ENCODE measurements around the gene TXLNA.
"Not testable (repeated sequence)": the region's sequence is repeated elsewhere in the genome, so short reads cannot be mapped to it uniquely, and the experiment has no call there.

TXLNA gene

GRCh38 chr1:32143302-32143695, 36.2 kb upstream of the TXLNA start:
- H2AK5ac ChIP-seq (ENCODE audit: low read length); H3K27me3 ChIP-seq (ENCODE audit: insufficient read depth, low read length, poor library complexity); H2BK120ac ChIP-seq (ENCODE audit: low read depth, low read length); H3K4me2 ChIP-seq (ENCODE audit: low read length); H4K5ac ChIP-seq (ENCODE audit: low read length); H4K8ac ChIP-seq (ENCODE audit: low read depth, low read length); H3K56ac ChIP-seq (ENCODE audit: low read length); H3K27ac ChIP-seq (ENCODE audit: low read depth, low read length); H3K9ac ChIP-seq (ENCODE audit: low read length); H3K79me1 ChIP-seq (ENCODE audit: low read length); H3K23ac ChIP-seq (ENCODE audit: low read length); H3K4me3 ChIP-seq (ENCODE audit: low read length); H2BK15ac ChIP-seq (replicated peaks; ENCODE audit: low read depth); H3K4ac ChIP-seq (ENCODE audit: low read depth, low read length); H3K36me3 ChIP-seq (ENCODE audit: control insufficient read depth, insufficient read depth, low read length); H3K4me1 ChIP-seq (ENCODE audit: control insufficient read depth, low read depth, low read length); H3K18ac ChIP-seq (ENCODE audit: low read length); DNase-seq; H2BK5ac ChIP-seq (ENCODE audit: low read length): not testable (repeated sequence)
- peaks cover 20% of the 10 kb centered on the region for H3K79me2 ChIP-seq (ENCODE audit: control insufficient read depth, insufficient read depth, low read length)
- WGBS (ENCODE audit: extremely low coverage, insufficient coverage, low lambda C conversion rate) = no CpG with 5 or more reads among the region's 4 CpGs

GRCh38 chr1:32144033-32144432, 35.4 kb upstream of the TXLNA start:
- Histone ChIP-seq H3K18ac (ENCODE audit: low read length) (no peak overlapping the region), H2BK5ac (ENCODE audit: low read length) (no peak overlapping the region), H3K79me1 (ENCODE audit: low read length) (peaks cover 11% of the 10 kb centered on the region), H3K9ac (ENCODE audit: low read length) (no peak overlapping the region), H3K4me2 (ENCODE audit: low read length) (no peak overlapping the region), H2BK120ac (ENCODE audit: low read depth, low read length) (no peak overlapping the region), H3K56ac (ENCODE audit: low read length) (no peak overlapping the region), H2BK15ac (replicated peaks; ENCODE audit: low read depth) (no peak overlapping the region), H3K4ac (ENCODE audit: low read depth, low read length) (no peak overlapping the region), H4K8ac (ENCODE audit: low read depth, low read length) (no peak overlapping the region), H3K4me3 (ENCODE audit: low read length) (no peak overlapping the region), H3K27me3 (ENCODE audit: insufficient read depth, low read length, poor library complexity) (no peaks in the 10 kb centered on the region), H3K79me2 (ENCODE audit: control insufficient read depth, insufficient read depth, low read length) (peaks cover 20% of the 10 kb centered on the region), H2AK5ac (ENCODE audit: low read length) (no peak overlapping the region), H3K23ac (ENCODE audit: low read length) (no peak overlapping the region), H3K27ac (ENCODE audit: low read depth, low read length) (no peak overlapping the region), H3K4me1 (ENCODE audit: control insufficient read depth, low read depth, low read length) (no peaks in the 10 kb centered on the region), H4K5ac (ENCODE audit: low read length) (no peak overlapping the region), H3K36me3 (ENCODE audit: control insufficient read depth, insufficient read depth, low read length) (no peaks in the 10 kb centered on the region)
- no CpG with 5 or more reads among the region's 3 CpGs for WGBS (ENCODE audit: extremely low coverage, insufficient coverage, low lambda C conversion rate)
- DNase-seq = no peak

- not testable (repeated sequence) for H3K18ac ChIP-seq (ENCODE audit: low read length); H4K8ac ChIP-seq (ENCODE audit: low read depth, low read length); H3K4ac ChIP-seq (ENCODE audit: low read depth, low read length); H3K56ac ChIP-seq (ENCODE audit: low read length); H3K4me2 ChIP-seq (ENCODE audit: low read length); H3K4me3 ChIP-seq (ENCODE audit: low read length); H3K27ac ChIP-seq (ENCODE audit: low read depth, low read length); H2BK5ac ChIP-seq (ENCODE audit: low read length); H3K36me3 ChIP-seq (ENCODE audit: control insufficient read depth, insufficient read depth, low read length); H2BK15ac ChIP-seq (replicated peaks; ENCODE audit: low read depth); H2BK120ac ChIP-seq (ENCODE audit: low read depth, low read length); H3K4me1 ChIP-seq (ENCODE audit: control insufficient read depth, low read depth, low read length); DNase-seq; H3K9ac ChIP-seq (ENCODE audit: low read length); H3K27me3 ChIP-seq (ENCODE audit: insufficient read depth, low read length, poor library complexity); H4K5ac ChIP-seq (ENCODE audit: low read length); H3K79me1 ChIP-seq (ENCODE audit: low read length); H3K23ac ChIP-seq (ENCODE audit: low read length); H2AK5ac ChIP-seq (ENCODE audit: low read length)
- no CpG with 5 or more reads among the region's 5 CpGs for WGBS (ENCODE audit: extremely low coverage, insufficient coverage, low lambda C conversion rate)
- peaks cover 14% of the 10 kb centered on the region for H3K79me2 ChIP-seq (ENCODE audit: control insufficient read depth, insufficient read depth, low read length)
Measured at GRCh38 chr1:32147799-32148198, 31.7 kb upstream of the TXLNA start.

GRCh38 chr1:32150847-32151246, 28.6 kb upstream of the TXLNA start:
- no peak for DNase-seq
- H3K27me3 ChIP-seq (ENCODE audit: insufficient read depth, low read length, poor library complexity) = no peaks in the 10 kb centered on the region
- H3K9ac ChIP-seq (ENCODE audit: low read length) = no peak overlapping the region
- H3K79me1 ChIP-seq (ENCODE audit: low read length) = peaks cover 5% of the 10 kb centered on the region
- H4K5ac ChIP-seq (ENCODE audit: low read length) = no peak overlapping the region
- no peak overlapping the region for H3K27ac ChIP-seq (ENCODE audit: low read depth, low read length)
- whole genome bisulfite sequencing (ENCODE audit: extremely low coverage, insufficient coverage, low lambda C conversion rate) = no CpG with 5 or more reads among the region's 9 CpGs
- no peak overlapping the region for H3K56ac ChIP-seq (ENCODE audit: low read length)
- no peak overlapping the region for H3K4me2 ChIP-seq (ENCODE audit: low read length)
- no peaks in the 10 kb centered on the region for H3K36me3 ChIP-seq (ENCODE audit: control insufficient read depth, insufficient read depth, low read length)
- no peak overlapping the region for H2BK15ac ChIP-seq (replicated peaks; ENCODE audit: low read depth)
- no peak overlapping the region for H2BK5ac ChIP-seq (ENCODE audit: low read length)
- no peaks in the 10 kb centered on the region for H3K4me1 ChIP-seq (ENCODE audit: control insufficient read depth, low read depth, low read length)
- no peak overlapping the region for H2BK120ac ChIP-seq (ENCODE audit: low read depth, low read length)
- no peak overlapping the region for H2AK5ac ChIP-seq (ENCODE audit: low read length)
- no peak overlapping the region for H3K4me3 ChIP-seq (ENCODE audit: low read length)
- no peak overlapping the region for H3K4ac ChIP-seq (ENCODE audit: low read depth, low read length)
- H4K8ac ChIP-seq (ENCODE audit: low read depth, low read length) = no peak overlapping the region
- H3K79me2 ChIP-seq (ENCODE audit: control insufficient read depth, insufficient read depth, low read length) = peaks cover 11% of the 10 kb centered on the region
- no peak overlapping the region for H3K18ac ChIP-seq (ENCODE audit: low read length)
- no peak overlapping the region for H3K23ac ChIP-seq (ENCODE audit: low read length)

GRCh38 chr1:32151319-32151787, 28.1 kb upstream of the TXLNA start:
- Histone ChIP-seq H4K5ac (ENCODE audit: low read length) (no peak overlapping the region), H3K23ac (ENCODE audit: low read length) (no peak overlapping the region), H2AK5ac (ENCODE audit: low read length) (no peak overlapping the region), H3K9ac (ENCODE audit: low read length) (no peak overlapping the region), H3K56ac (ENCODE audit: low read length) (no peak overlapping the region), H3K79me1 (ENCODE audit: low read length) (peaks cover 5% of the 10 kb centered on the region), H3K18ac (ENCODE audit: low read length) (no peak overlapping the region), H2BK5ac (ENCODE audit: low read length) (no peak overlapping the region), H3K27ac (ENCODE audit: low read depth, low read length) (no peak overlapping the region), H3K4me3 (ENCODE audit: low read length) (no peak overlapping the region), H4K8ac (ENCODE audit: low read depth, low read length) (no peak overlapping the region), H3K79me2 (ENCODE audit: control insufficient read depth, insufficient read depth, low read length) (peaks cover 11% of the 10 kb centered on the region), H3K4me1 (ENCODE audit: control insufficient read depth, low read depth, low read length) (no peaks in the 10 kb centered on the region), H3K4me2 (ENCODE audit: low read length) (no peak overlapping the region), H3K4ac (ENCODE audit: low read depth, low read length) (no peak overlapping the region), H3K36me3 (ENCODE audit: control insufficient read depth, insufficient read depth, low read length) (no peaks in the 10 kb centered on the region), H2BK120ac (ENCODE audit: low read depth, low read length) (no peak overlapping the region), H3K27me3 (ENCODE audit: insufficient read depth, low read length, poor library complexity) (no peaks in the 10 kb centered on the region), H2BK15ac (replicated peaks; ENCODE audit: low read depth) (no peak overlapping the region)
- no CpG with 5 or more reads among the region's 5 CpGs for WGBS (ENCODE audit: extremely low coverage, insufficient coverage, low lambda C conversion rate)
- DNase-seq = no peak

GRCh38 chr1:32159189-32159588, 20.3 kb upstream of the TXLNA start:
- no peak overlapping the region for H3K9ac ChIP-seq (ENCODE audit: low read length)
- no peaks in the 10 kb centered on the region for H3K79me1 ChIP-seq (ENCODE audit: low read length)
- WGBS (ENCODE audit: extremely low coverage, insufficient coverage, low lambda C conversion rate) = no CpG with 5 or more reads among the region's 3 CpGs
- H4K8ac ChIP-seq (ENCODE audit: low read depth, low read length) = no peak overlapping the region
- H4K5ac ChIP-seq (ENCODE audit: low read length) = no peak overlapping the region
- H2AK5ac ChIP-seq (ENCODE audit: low read length) = no peak overlapping the region
- H3K27me3 ChIP-seq (ENCODE audit: insufficient read depth, low read length, poor library complexity) = no peaks in the 10 kb centered on the region
- no peak overlapping the region for H3K4me3 ChIP-seq (ENCODE audit: low read length)
- H3K56ac ChIP-seq (ENCODE audit: low read length) = no peak overlapping the region
- H3K4me2 ChIP-seq (ENCODE audit: low read length) = no peak overlapping the region
- H3K36me3 ChIP-seq (ENCODE audit: control insufficient read depth, insufficient read depth, low read length) = peaks cover 10% of the 10 kb centered on the region
- H2BK120ac ChIP-seq (ENCODE audit: low read depth, low read length) = no peak overlapping the region
- no peak overlapping the region for H3K18ac ChIP-seq (ENCODE audit: low read length)
- H3K4ac ChIP-seq (ENCODE audit: low read depth, low read length) = no peak overlapping the region
- no peak overlapping the region for H2BK15ac ChIP-seq (replicated peaks; ENCODE audit: low read depth)
- H2BK5ac ChIP-seq (ENCODE audit: low read length) = no peak overlapping the region
- no peak overlapping the region for H3K27ac ChIP-seq (ENCODE audit: low read depth, low read length)
- H3K4me1 ChIP-seq (ENCODE audit: control insufficient read depth, low read depth, low read length) = no peaks in the 10 kb centered on the region
- no peaks in the 10 kb centered on the region for H3K79me2 ChIP-seq (ENCODE audit: control insufficient read depth, insufficient read depth, low read length)
- DNase-seq = no peak
- H3K23ac ChIP-seq (ENCODE audit: low read length) = no peak overlapping the region
